Bronchial epithelial cell (primary cell): ENCODE results near the gene ANKRD33B. TPM values are rescaled to one million over a fixed set of nuclear protein-coding genes. Genes with fewer than 3 reads are reported as not detected.

Experiments used
- DNase-seq: peaks from one replicate; pipeline ENCODE4 v3.0.0-alpha.2; 2010; ENCODE audit warnings: low read depth
- FAIRE-seq: peaks from 2 replicates; lab custom pipeline; 2011; peaks lifted over from hg19 to GRCh38; lab: Jason Lieb, UNC
- H3K27me3 ChIP-seq: 2 replicates; pipeline ENCODE4 v1.5.1; 2011; ENCODE audit warnings: low read length; ENCODE audit not compliant: control insufficient read depth, insufficient read depth
- H3K36me3 ChIP-seq: 2 replicates; pipeline ENCODE4 v1.5.1; 2011; ENCODE audit warnings: low read length; ENCODE audit not compliant: control insufficient read depth, insufficient read depth
- H3K4me3 ChIP-seq: 2 replicates; pipeline ENCODE4 v1.5.1; 2011; ENCODE audit warnings: mild to moderate bottlenecking, low read depth, low read length, control low read depth
- CTCF ChIP-seq: IDR thresholded peaks from 2 replicates; pipeline ENCODE4 v1.5.1; 2011; ENCODE audit warnings: mild to moderate bottlenecking, moderate library complexity, low read length, control low read depth, inconsistent platforms; ENCODE audit not compliant: insufficient read depth, severe bottlenecking
- total RNA-seq: library from RNA; depleted of rRNA; stranded (reverse); fragments of >200 nt; gene quantifications from 2 replicates; pipeline ENCODE4 v1.2.1, GENCODE V29; 2014

Gene ANKRD33B
- total RNA-seq, 1 donor from 2014 or later: under 0.01 TPM

GRCh38 chr5:10674096-10674495, 110.2 kb downstream of the ANKRD33B start:
- no peak for DNase-seq
- H3K36me3 ChIP-seq: no peaks in the 10 kb centered on the region
- TF ChIP-seq CTCF: no peak
- FAIRE-seq: no peak
- H3K4me3 ChIP-seq: no peak overlapping the region
- no peaks in the 10 kb centered on the region for H3K27me3 ChIP-seq

DNA sequence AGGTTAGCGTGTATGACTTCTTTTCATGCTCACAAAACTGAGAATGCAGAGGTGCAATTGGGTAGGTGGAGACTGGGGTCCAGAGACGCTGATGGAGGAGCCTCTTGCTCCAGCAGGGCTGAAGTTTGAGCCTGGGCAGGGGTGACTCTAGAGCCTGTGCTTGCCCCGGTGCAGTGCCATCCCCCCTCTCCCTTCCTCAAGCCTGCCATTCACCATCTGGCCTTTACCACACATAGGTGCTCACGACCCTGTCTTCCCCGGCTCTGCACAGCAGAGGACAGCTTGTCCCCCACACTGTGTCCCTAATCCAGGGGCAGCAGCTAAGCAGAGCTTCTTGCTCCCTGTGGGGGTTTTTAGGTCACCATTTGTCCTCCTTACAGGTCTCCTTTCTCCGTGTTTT, 110.7 kb downstream of the ANKRD33B start:
- DNase-seq: no peak
- no peak for TF ChIP-seq CTCF
- H3K27me3 ChIP-seq: no peaks in the 10 kb centered on the region
- no peak for FAIRE-seq
- H3K36me3 ChIP-seq: peaks cover 2% of the 10 kb centered on the region
- no peak overlapping the region for H3K4me3 ChIP-seq

DNA sequence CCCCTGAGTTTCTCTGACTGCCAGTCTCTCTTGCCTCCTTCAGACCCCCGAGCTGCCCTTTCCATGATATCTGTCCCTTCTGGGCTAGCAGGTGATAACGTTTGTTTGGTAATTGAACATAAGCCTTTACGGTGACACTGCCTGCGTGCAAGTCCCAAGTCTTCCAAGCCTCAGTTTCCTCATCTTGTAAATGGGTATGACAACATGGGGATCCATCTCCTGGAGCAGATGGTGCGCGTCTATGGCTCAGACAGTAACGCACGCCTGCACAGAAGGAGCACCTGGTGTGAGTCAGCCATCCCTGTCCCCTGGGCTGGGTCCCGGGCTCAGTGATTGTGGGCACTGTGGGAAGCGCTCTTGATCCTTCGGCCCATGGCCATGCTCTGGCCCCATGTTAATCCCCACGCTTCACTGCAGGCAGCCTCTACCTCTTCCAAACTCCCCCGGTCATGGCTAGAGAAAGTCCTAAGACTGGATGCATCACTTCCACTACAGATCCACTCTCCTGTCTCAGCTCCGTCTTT, 111.4 kb downstream of the ANKRD33B start:
- Histone ChIP-seq H3K27me3 (no peaks in the 10 kb centered on the region), H3K4me3 (no peak overlapping the region), H3K36me3 (peaks cover 5% of the 10 kb centered on the region)
- DNase-seq: no peak
- no peak for FAIRE-seq
- TF ChIP-seq CTCF: no peak

DNA sequence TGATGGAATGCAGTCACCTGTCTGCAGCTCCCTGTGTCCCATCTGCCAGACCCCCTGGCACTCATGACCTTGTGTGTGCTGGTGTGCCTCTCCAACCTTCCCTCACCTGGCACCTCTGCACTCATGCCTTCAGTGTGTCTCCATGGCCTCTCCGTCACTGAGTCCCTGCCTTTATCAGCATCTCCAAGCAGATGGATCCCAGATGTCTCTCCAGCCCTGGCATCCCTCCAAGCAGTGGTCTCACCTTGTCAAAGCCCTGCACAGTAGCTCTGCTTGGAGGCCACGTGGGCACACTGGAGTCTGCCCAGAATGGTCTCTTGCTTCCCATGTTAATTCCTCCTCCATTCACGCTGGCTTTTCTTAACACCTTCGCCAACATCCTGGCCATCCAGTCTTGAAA, 112.4 kb downstream of the ANKRD33B start:
- H3K27me3 ChIP-seq: no peaks in the 10 kb centered on the region
- DNase-seq (no peak), FAIRE-seq (no peak)
- TF ChIP-seq CTCF: no peak
- no peak overlapping the region for H3K4me3 ChIP-seq
- H3K36me3 ChIP-seq: peaks cover 5% of the 10 kb centered on the region

DNA sequence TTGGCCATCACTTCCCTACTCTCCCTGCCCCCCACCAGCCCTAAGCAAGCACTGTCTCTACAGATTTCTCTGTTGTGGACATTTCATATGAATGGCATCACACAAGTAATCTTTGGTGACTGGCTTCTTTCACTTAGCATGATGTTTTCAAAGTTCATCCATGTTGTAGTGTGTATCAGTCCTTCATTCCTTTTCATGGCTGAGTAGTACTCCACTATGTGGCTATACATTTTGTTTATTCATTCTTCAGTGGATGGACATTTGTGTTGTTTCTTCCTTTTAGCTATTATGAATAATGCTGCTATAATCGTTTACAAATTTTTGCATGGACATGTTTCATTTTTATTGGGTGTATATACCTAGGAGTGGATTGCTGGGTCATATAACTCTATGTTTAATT, 113.1 kb downstream of the ANKRD33B start:
- Histone ChIP-seq H3K36me3 (peaks cover 5% of the 10 kb centered on the region), H3K27me3 (no peaks in the 10 kb centered on the region), H3K4me3 (no peak overlapping the region)
- TF ChIP-seq CTCF: no peak
- FAIRE-seq (no peak), DNase-seq (no peak)

GRCh38 chr5:10677533-10677932, 113.7 kb downstream of the ANKRD33B start:
- TF ChIP-seq CTCF: no peak
- no peaks in the 10 kb centered on the region for H3K27me3 ChIP-seq
- FAIRE-seq: no peak
- DNase-seq: no peak
- peaks cover 5% of the 10 kb centered on the region for H3K36me3 ChIP-seq
- no peak overlapping the region for H3K4me3 ChIP-seq
